Neural cell (in vitro differentiated cells): ENCODE results near the gene MR1. TPM values are rescaled to one million over a fixed set of nuclear protein-coding genes. Genes with fewer than 3 reads are reported as not detected.

Source experiments
- H2AFZ ChIP-seq: fragments of 200-600, 300-800 bp; sonication (generic), shearing (Covaris generic); 2 replicates; pipeline ENCODE4 v1.6.0; 2014; ENCODE audit warnings: low read depth, mild to moderate bottlenecking, antibody characterized with exemption, low read length, moderate library complexity
- H3F3A ChIP-seq: fragments of 200-600 bp; shearing (Covaris generic); 2 replicates; pipeline ENCODE4 v1.6.1; 2016; ENCODE audit warnings: mild to moderate bottlenecking, moderate library complexity, mixed read lengths, antibody characterized with exemption, low read length; ENCODE audit not compliant: insufficient read depth, poor library complexity, severe bottlenecking
- H3K27ac ChIP-seq: fragments of 200-600, 300-800 bp; sonication (generic), shearing (Covaris generic); 2 replicates; pipeline ENCODE4 v1.5.1; 2014; ENCODE audit warnings: mild to moderate bottlenecking, low read length, moderate library complexity
- H3K27me3 ChIP-seq: fragments of 300-800, 200-600 bp; sonication (generic), shearing (Covaris generic); 2 replicates; pipeline ENCODE4 v1.6.0; 2014; ENCODE audit warnings: mild to moderate bottlenecking, low read depth, low read length, moderate library complexity; ENCODE audit not compliant: insufficient read depth
- H3K36me3 ChIP-seq: fragments of 300-800, 200-600 bp; sonication (generic), shearing (Covaris generic); 2 replicates; pipeline ENCODE4 v1.5.1; 2014; ENCODE audit warnings: mild to moderate bottlenecking, antibody characterized with exemption, low read length, moderate library complexity; ENCODE audit not compliant: insufficient read depth
- H3K4me2 ChIP-seq: fragments of 300-800, 200-600 bp; sonication (generic), shearing (Covaris generic); 2 replicates; pipeline ENCODE4 v1.6.0; 2014; ENCODE audit warnings: mild to moderate bottlenecking, low read length
- H3K4me3 ChIP-seq: fragments of 300-800, 200-600 bp; sonication (generic), shearing (Covaris generic); 2 replicates; pipeline ENCODE4 v1.5.1; 2014; ENCODE audit warnings: mild to moderate bottlenecking, low read length, moderate library complexity
- H3K79me2 ChIP-seq: fragments of 200-600 bp; shearing (Covaris generic); replicated peaks from 2 replicates; pipeline ENCODE4 v1.6.0; 2014; ENCODE audit warnings: mild to moderate bottlenecking, low read length, moderate library complexity; ENCODE audit not compliant: insufficient read depth
- H3K9ac ChIP-seq: fragments of 300-800, 200-600 bp; sonication (generic), shearing (Covaris generic); 2 replicates; pipeline ENCODE4 v1.6.1; 2016; ENCODE audit warnings: mild to moderate bottlenecking, low read length, mixed read lengths
- H3K9me2 ChIP-seq: fragments of 200-600 bp; shearing (Covaris generic); 2 replicates; pipeline ENCODE4 v1.6.1; 2016; ENCODE audit warnings: mild to moderate bottlenecking, low read length, mixed read lengths; ENCODE audit not compliant: insufficient read depth
- H3K9me3 ChIP-seq: fragments of 200-600, 300-800 bp; sonication (generic), shearing (Covaris generic); 2 replicates; pipeline ENCODE4 v1.6.1; 2016; ENCODE audit warnings: mild to moderate bottlenecking, mixed run types, low read length, moderate library complexity, mixed read lengths
- H4K20me1 ChIP-seq: fragments of 200-600 bp; shearing (Covaris generic); 2 replicates; pipeline ENCODE4 v1.6.1; 2016; ENCODE audit warnings: mild to moderate bottlenecking, mixed run types; ENCODE audit not compliant: insufficient read depth
- CTCF ChIP-seq: fragments of 450-650 bp; IDR thresholded peaks from 2 replicates; pipeline ENCODE4 v1.5.1; 2014; ENCODE audit warnings: antibody characterized with exemption, mild to moderate bottlenecking, moderate library complexity; ENCODE audit not compliant: poor library complexity, severe bottlenecking
- EP300 ChIP-seq: fragments of 450-650 bp; conservative IDR thresholded peaks from 2 replicates; pipeline ENCODE4 v1.6.1; 2014; ENCODE audit warnings: antibody characterized with exemption, mild to moderate bottlenecking, moderate library complexity; ENCODE audit not compliant: poor library complexity, severe bottlenecking
- EZH2 ChIP-seq: fragments of 200-600, 300-800 bp; shearing (Covaris generic), sonication (generic); IDR thresholded peaks from 2 replicates; pipeline ENCODE4 v1.6.1; 2014; ENCODE audit warnings: antibody characterized with exemption, low read length, borderline replicate concordance, mild to moderate bottlenecking; ENCODE audit not compliant: insufficient read depth, poor library complexity, severe bottlenecking
- MXI1 ChIP-seq: fragments of 450-650 bp; conservative IDR thresholded peaks from 2 replicates; pipeline ENCODE4 v1.6.1; 2014; ENCODE audit warnings: antibody characterized with exemption, mild to moderate bottlenecking; ENCODE audit not compliant: poor library complexity, severe bottlenecking
- POLR2AphosphoS5 ChIP-seq: IDR thresholded peaks from 2 replicates; pipeline ENCODE4 v1.6.1; 2012
- RAD21 ChIP-seq: fragments of 450-650 bp; conservative IDR thresholded peaks from 2 replicates; pipeline ENCODE4 v1.6.1; 2014; ENCODE audit warnings: antibody characterized with exemption, mild to moderate bottlenecking, moderate library complexity
- REST ChIP-seq: IDR thresholded peaks from 2 replicates; pipeline ENCODE4 v1.6.1; 2012; ENCODE audit warnings: borderline replicate concordance
- SMC3 ChIP-seq: fragments of 450-650 bp; conservative IDR thresholded peaks from 2 replicates; pipeline ENCODE4 v1.6.1; 2014; ENCODE audit warnings: antibody characterized with exemption, mild to moderate bottlenecking, moderate library complexity; ENCODE audit not compliant: poor library complexity
- TAF1 ChIP-seq: IDR thresholded peaks from 2 replicates; pipeline ENCODE4 v1.6.1; 2012; ENCODE audit warnings: low read depth
- polyA plus RNA-seq: library from polyadenylated mRNA; depleted of rRNA; stranded (reverse); fragments of >200 nt; gene quantifications from 2 replicates; pipeline ENCODE4 v1.2.3, GENCODE V29; 2014

The MR1 gene
- polyA plus RNA-seq, 1 donor from 2014 or later: not detected

- Histone ChIP-seq H3K36me3 (no peaks in the 10 kb centered on the region), H3K4me3 (no peak overlapping the region), H3K27ac (no peak overlapping the region), H3K9me2 (no peaks in the 10 kb centered on the region), H3K9ac (no peak overlapping the region), H3K4me2 (no peak overlapping the region), H2AFZ (no peak overlapping the region), H3K27me3 (no peaks in the 10 kb centered on the region), H4K20me1 (no peaks in the 10 kb centered on the region), H3K9me3 (no peaks in the 10 kb centered on the region), H3K79me2 (peaks cover 11% of the 10 kb centered on the region), H3F3A (no peaks in the 10 kb centered on the region)
- TF ChIP-seq SMC3: no peak
- no peak for TF ChIP-seq EP300
- no peak for TF ChIP-seq REST
- no peak for TF ChIP-seq RAD21
- no peak for TF ChIP-seq CTCF
- no peak for TF ChIP-seq MXI1
- no peak for TF ChIP-seq TAF1
- TF ChIP-seq POLR2AphosphoS5: no peak
- TF ChIP-seq EZH2: no peak
Measured at GRCh38 chr1:181086091-181086490, 52.3 kb downstream of the MR1 start.

- no peaks in the 10 kb centered on the region for H3K9me3 ChIP-seq
- no peak overlapping the region for H3K4me2 ChIP-seq
- H3K9me2 ChIP-seq: no peaks in the 10 kb centered on the region
- H3K4me3 ChIP-seq: no peak overlapping the region
- H3F3A ChIP-seq: no peaks in the 10 kb centered on the region
- H3K36me3 ChIP-seq: no peaks in the 10 kb centered on the region
- no peak overlapping the region for H3K27ac ChIP-seq
- no peaks in the 10 kb centered on the region for H4K20me1 ChIP-seq
- H3K27me3 ChIP-seq: no peaks in the 10 kb centered on the region
- TF ChIP-seq TAF1 (no peak), RAD21 (no peak), MXI1 (no peak), CTCF (no peak), SMC3 (no peak), EZH2 (no peak), REST (no peak), POLR2AphosphoS5 (no peak), EP300 (no peak)
- no peak overlapping the region for H3K9ac ChIP-seq
- no peak overlapping the region for H2AFZ ChIP-seq
- peaks cover 20% of the 10 kb centered on the region for H3K79me2 ChIP-seq
Measured at GRCh38 chr1:181086926-181087325, 53.1 kb downstream of the MR1 start.
